Activated effector memory CD4-positive, alpha-beta T cell treated with Interleukin-2 at 50 U/mL for 16 hours (primary cell): Measurements from ENCODE around the gene KLHDC8A.
"Not testable (repeated sequence)": the region's sequence is repeated elsewhere in the genome, so short reads cannot be mapped to it uniquely, and the experiment has no call there.

Source experiments
- DNase-seq: peaks from one replicate; pipeline ENCODE4 v3.0.0-alpha.2; 2020

The KLHDC8A gene

GRCh38 chr1:205370780-205371179 lies 14.1 kb upstream of the KLHDC8A start:
- DNase-seq: no peak

- no peak for DNase-seq
Measured at GRCh38 chr1:205369701-205370123, 13.0 kb upstream of the KLHDC8A start.

GRCh38 chr1:205368478-205368877 lies 11.8 kb upstream of the KLHDC8A start:
- DNase-seq: no peak

- DNase-seq: no peak
Measured at GRCh38 chr1:205365945-205366463, 9.3 kb upstream of the KLHDC8A start.

- not testable (repeated sequence) for DNase-seq
Measured at GRCh38 chr1:205365086-205365485, 8.4 kb upstream of the KLHDC8A start.

- no peak for DNase-seq
Measured at GRCh38 chr1:205360891-205361290, 4.2 kb upstream of the KLHDC8A start.

GRCh38 chr1:205359771-205360565 lies 3.2 kb upstream of the KLHDC8A start:
- no peak for DNase-seq

GRCh38 chr1:205358579-205358978 lies 1.9 kb upstream of the KLHDC8A start:
- no peak for DNase-seq

- DNase-seq: no peak
Measured at GRCh38 chr1:205357567-205357966, 845 bp upstream of the KLHDC8A start.

- no peak for DNase-seq
Measured at GRCh38 chr1:205355075-205355453, 1.7 kb downstream of the KLHDC8A start.

GRCh38 chr1:205354259-205355074 lies 2.3 kb downstream of the KLHDC8A start:
- DNase-seq: peak; percentile 28

GRCh38 chr1:205353612-205354011 lies 3.1 kb downstream of the KLHDC8A start:
- DNase-seq: no peak

GRCh38 chr1:205353191-205353590 lies 3.5 kb downstream of the KLHDC8A start:
- no peak for DNase-seq

- DNase-seq: no peak
Measured at GRCh38 chr1:205351984-205352713, 4.6 kb downstream of the KLHDC8A start.

GRCh38 chr1:205350691-205351141 lies 6.0 kb downstream of the KLHDC8A start:
- DNase-seq: no peak

GRCh38 chr1:205350124-205350523 lies 6.6 kb downstream of the KLHDC8A start:
- DNase-seq: no peak

GRCh38 chr1:205348554-205349487 lies 7.9 kb downstream of the KLHDC8A start:
- no peak for DNase-seq

GRCh38 chr1:205346956-205347574 lies 9.7 kb downstream of the KLHDC8A start:
- no peak for DNase-seq

- DNase-seq: no peak
Measured at GRCh38 chr1:205345761-205346160, 11.0 kb downstream of the KLHDC8A start.

GRCh38 chr1:205344066-205344928 lies 12.4 kb downstream of the KLHDC8A start:
- peak; percentile 21 for DNase-seq
